HEK293 (cell line): ENCODE measurements around the gene OR13J1.
A peak's percentile ranks its signal among the peaks of the same experiment; 100 is the strongest.

Experiments
- CTCF ChIA-PET: fragments of 350-600 bp; formaldehyde crosslinking; extraction: SDS; loops from one replicate; lab custom pipeline; 2021; ENCODE audit warnings: antibody characterized with exemption; lab: Yijun Ruan, JAX
- POLR2A ChIA-PET: fragments of 300-600 bp; formaldehyde crosslinking; extraction: SDS; loops from one replicate; lab custom pipeline; 2020; ENCODE audit warnings: antibody characterized with exemption, inconsistent platforms; lab: Yijun Ruan, JAX
- H3K27ac ChIP-seq: fragments of 200-500 bp; sonication (Bioruptor generic); 2 replicates; pipeline ENCODE4 v1.5.1; 2014; ENCODE audit warnings: low read depth, low read length, control low read depth, inconsistent platforms; ENCODE audit errors: extremely low read depth
- H3K36me3 ChIP-seq, 2 experiments: fragments of 200-500 bp in 1 of 2; sonication (Bioruptor generic) in 1 of 2; 1 replicate in 1 of 2; 2 replicates in 1 of 2; pipeline ENCODE4 v1.5.1; 2014 to 2017; ENCODE audit warnings: inconsistent platforms in 2 of 2, low read length in 2 of 2; ENCODE audit not compliant: control insufficient read depth in 2 of 2, insufficient read depth in 1 of 2
- H3K4me1 ChIP-seq: fragments of 200-500 bp; sonication (Bioruptor generic); 2 replicates; pipeline ENCODE4 v1.5.1; 2014; ENCODE audit warnings: mild to moderate bottlenecking, low read length, inconsistent platforms; ENCODE audit not compliant: control insufficient read depth, insufficient read depth
- H3K4me3 ChIP-seq: 2 replicates; pipeline ENCODE4 v1.5.1; 2011; ENCODE audit warnings: low read depth, mild to moderate bottlenecking, control low read depth, low read length, moderate library complexity
- H3K9me3 ChIP-seq: fragments of 200-500 bp; sonication (Bioruptor generic); 2 replicates; pipeline ENCODE4 v1.5.1; 2014; ENCODE audit warnings: low read depth, low read length, inconsistent platforms; ENCODE audit not compliant: control insufficient read depth, insufficient read depth
- KLF10 ChIP-seq: fragments of 450-650 bp; IDR thresholded peaks from 2 replicates; pipeline ENCODE4 v1.5.1; 2018; ENCODE audit warnings: missing biosample characterization, mild to moderate bottlenecking, missing genetic modification characterization
- KLF7 ChIP-seq: fragments of 450-650 bp; formaldehyde crosslinking; IDR thresholded peaks from 2 replicates; pipeline ENCODE4 v1.5.1; 2016; ENCODE audit warnings: missing biosample characterization, missing genetic modification characterization, borderline replicate concordance
- MEIS1 ChIP-seq: sonication (generic); formaldehyde crosslinking; IDR thresholded peaks from 2 replicates; pipeline ENCODE4 v1.8.1; 2022; ENCODE audit warnings: missing genetic modification reagents, mild to moderate bottlenecking, borderline replicate concordance
- RBAK ChIP-seq: fragments of 450-650 bp; formaldehyde crosslinking; IDR thresholded peaks from 2 replicates; pipeline ENCODE4 v1.5.1; 2016; ENCODE audit warnings: missing biosample characterization, missing genetic modification characterization
- REPIN1 ChIP-seq: fragments of 450-650 bp; formaldehyde crosslinking; IDR thresholded peaks from 2 replicates; pipeline ENCODE4 v1.5.1; 2017; ENCODE audit warnings: missing biosample characterization, missing genetic modification characterization, low read depth
- ZFP41 ChIP-seq: fragments of 450-650 bp; formaldehyde crosslinking; IDR thresholded peaks from 2 replicates; pipeline ENCODE4 v1.5.1; 2016; ENCODE audit warnings: missing biosample characterization, missing genetic modification characterization, borderline replicate concordance
- ZNF2 ChIP-seq: fragments of 450-650 bp; formaldehyde crosslinking; IDR thresholded peaks from 2 replicates; pipeline ENCODE4 v1.5.1; 2016; ENCODE audit warnings: missing biosample characterization, missing genetic modification characterization
- ZNF221 ChIP-seq: fragments of 450-650 bp; formaldehyde crosslinking; IDR thresholded peaks from 2 replicates; pipeline ENCODE4 v1.5.1; 2017; ENCODE audit warnings: missing biosample characterization, missing genetic modification characterization, borderline replicate concordance
- ZNF324 ChIP-seq: fragments of 450-650 bp; formaldehyde crosslinking; IDR thresholded peaks from 2 replicates; pipeline ENCODE4 v1.5.1; 2016; ENCODE audit warnings: missing biosample characterization, missing genetic modification characterization
- ZNF335 ChIP-seq: fragments of 450-650 bp; formaldehyde crosslinking; conservative IDR thresholded peaks from 2 replicates; pipeline ENCODE4 v1.5.1; 2016; ENCODE audit warnings: missing biosample characterization, missing genetic modification characterization
- ZNF341 ChIP-seq: fragments of 450-650 bp; formaldehyde crosslinking; IDR thresholded peaks from 2 replicates; pipeline ENCODE4; 2016; ENCODE audit warnings: low read depth, missing biosample characterization, missing genetic modification characterization
- ZNF354C ChIP-seq: fragments of 450-650 bp; formaldehyde crosslinking; IDR thresholded peaks from 2 replicates; pipeline ENCODE4 v1.5.1; 2016; ENCODE audit warnings: missing biosample characterization, missing genetic modification characterization, low read depth, borderline replicate concordance
- ZNF610 ChIP-seq: fragments of 450-650 bp; formaldehyde crosslinking; IDR thresholded peaks from 2 replicates; pipeline ENCODE4 v1.5.1; 2016; ENCODE audit warnings: missing biosample characterization, missing genetic modification characterization, borderline replicate concordance
- ZNF639 ChIP-seq: fragments of 450-650 bp; formaldehyde crosslinking; IDR thresholded peaks from 2 replicates; pipeline ENCODE4 v1.5.1; 2016; ENCODE audit warnings: missing biosample characterization, missing genetic modification characterization
- ZNF664 ChIP-seq: fragments of 450-650 bp; formaldehyde crosslinking; IDR thresholded peaks from 2 replicates; pipeline ENCODE4 v1.5.1; 2016; ENCODE audit warnings: missing biosample characterization, missing genetic modification characterization
- ZNF670 ChIP-seq: fragments of 450-650 bp; formaldehyde crosslinking; IDR thresholded peaks from 2 replicates; pipeline ENCODE4 v1.5.1; 2016; ENCODE audit warnings: missing biosample characterization, missing genetic modification characterization, low read depth
- ZNF768 ChIP-seq: fragments of 450-650 bp; formaldehyde crosslinking; IDR thresholded peaks from 2 replicates; pipeline ENCODE4 v1.5.1; 2018; ENCODE audit warnings: missing biosample characterization, mild to moderate bottlenecking, missing genetic modification characterization
- ZNF785 ChIP-seq: fragments of 450-650 bp; formaldehyde crosslinking; IDR thresholded peaks from 2 replicates; pipeline ENCODE4 v1.5.1; 2016; ENCODE audit warnings: missing biosample characterization, missing genetic modification characterization
- ZNF792 ChIP-seq: fragments of 450-650 bp; formaldehyde crosslinking; IDR thresholded peaks from 2 replicates; pipeline ENCODE4 v1.5.1; 2016; ENCODE audit warnings: missing biosample characterization, missing genetic modification characterization
- TF ChIP-seq, protein P1 (sequence below): fragments of 450-650 bp; IDR thresholded peaks from 2 replicates; pipeline ENCODE4 v1.5.1; 2018; ENCODE audit warnings: missing biosample characterization, mild to moderate bottlenecking, missing genetic modification characterization
- TF ChIP-seq, protein P2 (sequence below): fragments of 450-650 bp; formaldehyde crosslinking; optimal IDR thresholded peaks from 2 replicates; pipeline ENCODE3; 2016; ENCODE audit warnings: missing biosample characterization, mild to moderate bottlenecking, missing genetic modification characterization
- TF ChIP-seq, protein P3 (sequence below): fragments of 450-650 bp; formaldehyde crosslinking; IDR thresholded peaks from 2 replicates; pipeline ENCODE4 v1.5.1; 2016; ENCODE audit warnings: missing biosample characterization, missing genetic modification characterization

Gene OR13J1

GRCh38 chr9:35826071-35826701, 44.0 kb downstream of the OR13J1 start (continued):
- TF ChIP-seq REPIN1 (tag by site-specific recombination) (no peak), ZNF221 (tag by site-specific recombination) (no peak), ZNF2 (tag by site-specific recombination) (no peak), RBAK (no peak), ZNF341 (peak; percentile 66), ZNF610 (tag by site-specific recombination) (no peak), KLF10 (tag by site-specific recombination) (no peak), MEIS1 (CRISPR knock-in tag) (no peak), KLF7 (tag by site-specific recombination) (no peak), ZNF792 (tag by site-specific recombination) (no peak), ZNF785 (tag by site-specific recombination) (no peak), ZFP41 (no peak), ZNF639 (tag by site-specific recombination) (no peak)
- TF ChIP-seq, protein P1, sequence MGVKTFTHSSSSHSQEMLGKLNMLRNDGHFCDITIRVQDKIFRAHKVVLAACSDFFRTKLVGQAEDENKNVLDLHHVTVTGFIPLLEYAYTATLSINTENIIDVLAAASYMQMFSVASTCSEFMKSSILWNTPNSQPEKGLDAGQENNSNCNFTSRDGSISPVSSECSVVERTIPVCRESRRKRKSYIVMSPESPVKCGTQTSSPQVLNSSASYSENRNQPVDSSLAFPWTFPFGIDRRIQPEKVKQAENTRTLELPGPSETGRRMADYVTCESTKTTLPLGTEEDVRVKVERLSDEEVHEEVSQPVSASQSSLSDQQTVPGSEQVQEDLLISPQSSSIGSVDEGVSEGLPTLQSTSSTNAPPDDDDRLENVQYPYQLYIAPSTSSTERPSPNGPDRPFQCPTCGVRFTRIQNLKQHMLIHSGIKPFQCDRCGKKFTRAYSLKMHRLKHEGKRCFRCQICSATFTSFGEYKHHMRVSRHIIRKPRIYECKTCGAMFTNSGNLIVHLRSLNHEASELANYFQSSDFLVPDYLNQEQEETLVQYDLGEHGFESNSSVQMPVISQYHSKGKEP (tag by site-specific recombination), result no peak
- TF ChIP-seq, protein P2, sequence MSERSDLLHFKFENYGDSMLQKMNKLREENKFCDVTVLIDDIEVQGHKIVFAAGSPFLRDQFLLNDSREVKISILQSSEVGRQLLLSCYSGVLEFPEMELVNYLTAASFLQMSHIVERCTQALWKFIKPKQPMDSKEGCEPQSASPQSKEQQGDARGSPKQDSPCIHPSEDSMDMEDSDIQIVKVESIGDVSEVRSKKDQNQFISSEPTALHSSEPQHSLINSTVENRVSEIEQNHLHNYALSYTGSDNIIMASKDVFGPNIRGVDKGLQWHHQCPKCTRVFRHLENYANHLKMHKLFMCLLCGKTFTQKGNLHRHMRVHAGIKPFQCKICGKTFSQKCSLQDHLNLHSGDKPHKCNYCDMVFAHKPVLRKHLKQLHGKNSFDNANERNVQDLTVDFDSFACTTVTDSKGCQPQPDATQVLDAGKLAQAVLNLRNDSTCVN, result no peak
- TF ChIP-seq, protein P3, sequence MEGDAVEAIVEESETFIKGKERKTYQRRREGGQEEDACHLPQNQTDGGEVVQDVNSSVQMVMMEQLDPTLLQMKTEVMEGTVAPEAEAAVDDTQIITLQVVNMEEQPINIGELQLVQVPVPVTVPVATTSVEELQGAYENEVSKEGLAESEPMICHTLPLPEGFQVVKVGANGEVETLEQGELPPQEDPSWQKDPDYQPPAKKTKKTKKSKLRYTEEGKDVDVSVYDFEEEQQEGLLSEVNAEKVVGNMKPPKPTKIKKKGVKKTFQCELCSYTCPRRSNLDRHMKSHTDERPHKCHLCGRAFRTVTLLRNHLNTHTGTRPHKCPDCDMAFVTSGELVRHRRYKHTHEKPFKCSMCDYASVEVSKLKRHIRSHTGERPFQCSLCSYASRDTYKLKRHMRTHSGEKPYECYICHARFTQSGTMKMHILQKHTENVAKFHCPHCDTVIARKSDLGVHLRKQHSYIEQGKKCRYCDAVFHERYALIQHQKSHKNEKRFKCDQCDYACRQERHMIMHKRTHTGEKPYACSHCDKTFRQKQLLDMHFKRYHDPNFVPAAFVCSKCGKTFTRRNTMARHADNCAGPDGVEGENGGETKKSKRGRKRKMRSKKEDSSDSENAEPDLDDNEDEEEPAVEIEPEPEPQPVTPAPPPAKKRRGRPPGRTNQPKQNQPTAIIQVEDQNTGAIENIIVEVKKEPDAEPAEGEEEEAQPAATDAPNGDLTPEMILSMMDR, result peak; percentile 65; the same call in 1 of the 2 replicates

GRCh38 chr9:35822926-35823325, 47.3 kb downstream of the OR13J1 start:
- Histone ChIP-seq H3K36me3 (no peaks in the 10 kb centered on the region), H3K9me3 (no peaks in the 10 kb centered on the region), H3K4me1 (no peaks in the 10 kb centered on the region), H3K4me3 (no peak overlapping the region), H3K27ac (no peak overlapping the region)
- TF ChIP-seq ZNF354C (tag by site-specific recombination), result no peak
- TF ChIP-seq ZNF768 (tag by site-specific recombination), result no peak
- TF ChIP-seq ZNF324 (tag by site-specific recombination), result no peak
- TF ChIP-seq ZNF664 (tag by site-specific recombination), result no peak
- TF ChIP-seq, protein P2, result no peak
- TF ChIP-seq ZNF670 (tag by site-specific recombination), result no peak
- TF ChIP-seq ZNF335 (tag by site-specific recombination), result no peak
- ChIA-PET POLR2A (no interaction called here), CTCF (interaction anchor here (0.7 to 1.8 kb wide), 7 partner anchors 10 to 767 kb away, joined by 3 to 9 read pairs (median 4); partner anchors contain the start of gene SPAG8)
